Brain microvascular endothelial cell (primary cell): ENCODE data around the gene CD47.

Experiments
- DNase-seq: peaks from one replicate; pipeline ENCODE4 v3.0.0-alpha.2; 2020
- H3K27ac ChIP-seq: fragments of 250-450 bp; sonication (Bioruptor Pico); 2 replicates; pipeline ENCODE4 v1.5.1; 2020; ENCODE audit warnings: mild to moderate bottlenecking, moderate library complexity
- H3K27me3 ChIP-seq: fragments of 250-450 bp; sonication (Bioruptor Pico); replicated peaks from 2 replicates; pipeline ENCODE4 v1.5.1; 2020; ENCODE audit warnings: mild to moderate bottlenecking
- H3K36me3 ChIP-seq: fragments of 250-450 bp; sonication (Bioruptor Pico); replicated peaks from 2 replicates; pipeline ENCODE4 v1.5.1; 2020; ENCODE audit warnings: mild to moderate bottlenecking
- H3K4me3 ChIP-seq: 2 replicates; pipeline ENCODE4 v1.5.1; 2011; ENCODE audit warnings: low read depth, mild to moderate bottlenecking, control low read depth, low read length, moderate library complexity
- in situ Hi-C: cut with HindIII; loops from 2 replicates; pipeline ENCODE4 v1.10.0; 2017; ENCODE audit warnings: low sequenced_read_pairs, low pct_ligation_motif_present
- TF ChIP-seq, protein P1 (sequence below): IDR thresholded peaks from 2 replicates; pipeline ENCODE4 v1.5.1; 2011; ENCODE audit warnings: low read depth, mild to moderate bottlenecking, moderate library complexity, low read length, control low read depth, inconsistent platforms; ENCODE audit errors: missing control alignments

CD47 gene

DNA sequence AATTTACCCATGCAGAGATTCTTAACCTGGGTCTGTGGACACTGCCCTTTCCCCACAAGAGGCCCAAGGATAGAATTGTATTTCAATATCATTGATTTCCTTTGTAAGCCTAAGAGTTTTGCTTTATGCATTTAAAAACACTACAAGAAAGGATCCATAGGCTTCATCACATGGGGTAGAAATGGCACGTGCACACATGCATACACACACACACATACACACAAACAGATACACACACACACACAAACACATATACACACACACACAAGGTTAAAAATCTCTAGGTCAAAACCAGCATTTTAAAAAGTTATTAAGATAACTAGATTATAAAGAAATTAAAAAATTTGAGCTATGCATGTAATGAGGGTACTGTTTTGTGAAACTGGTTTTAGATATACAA lies 35.5 kb upstream of the CD47 start:
- H3K4me3 ChIP-seq = no peak overlapping the region

DNA sequence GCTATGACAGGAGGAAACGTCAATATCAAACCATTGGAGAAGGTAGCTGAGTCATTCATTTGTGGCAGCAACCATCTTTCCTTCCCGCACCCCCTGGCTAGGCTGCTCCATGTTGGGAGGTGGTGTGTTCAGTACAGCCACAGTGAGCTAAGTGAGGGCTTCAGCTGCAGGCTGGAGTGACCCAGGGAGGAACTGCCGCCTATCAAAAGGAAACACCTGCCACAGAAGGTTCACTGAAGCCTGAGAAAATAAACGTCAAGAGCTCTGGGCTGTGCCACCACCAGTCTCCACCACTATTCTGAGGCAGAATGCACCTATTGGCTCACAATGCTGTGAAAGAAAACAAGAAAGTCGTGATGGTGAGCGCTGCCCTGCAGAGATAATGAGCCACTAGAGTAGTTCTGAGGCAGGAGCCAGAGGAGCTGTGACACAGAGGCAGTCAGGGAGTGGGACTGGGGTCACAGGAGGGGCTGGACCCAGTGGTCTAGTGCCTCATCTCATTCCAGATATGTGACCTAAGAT lies 34.8 kb upstream of the CD47 start:
- Histone ChIP-seq H3K27ac (no peak overlapping the region), H3K27me3 (no peaks in the 10 kb centered on the region), H3K4me3 (no peak overlapping the region), H3K36me3 (no peaks in the 10 kb centered on the region)
- TF ChIP-seq, protein P1, sequence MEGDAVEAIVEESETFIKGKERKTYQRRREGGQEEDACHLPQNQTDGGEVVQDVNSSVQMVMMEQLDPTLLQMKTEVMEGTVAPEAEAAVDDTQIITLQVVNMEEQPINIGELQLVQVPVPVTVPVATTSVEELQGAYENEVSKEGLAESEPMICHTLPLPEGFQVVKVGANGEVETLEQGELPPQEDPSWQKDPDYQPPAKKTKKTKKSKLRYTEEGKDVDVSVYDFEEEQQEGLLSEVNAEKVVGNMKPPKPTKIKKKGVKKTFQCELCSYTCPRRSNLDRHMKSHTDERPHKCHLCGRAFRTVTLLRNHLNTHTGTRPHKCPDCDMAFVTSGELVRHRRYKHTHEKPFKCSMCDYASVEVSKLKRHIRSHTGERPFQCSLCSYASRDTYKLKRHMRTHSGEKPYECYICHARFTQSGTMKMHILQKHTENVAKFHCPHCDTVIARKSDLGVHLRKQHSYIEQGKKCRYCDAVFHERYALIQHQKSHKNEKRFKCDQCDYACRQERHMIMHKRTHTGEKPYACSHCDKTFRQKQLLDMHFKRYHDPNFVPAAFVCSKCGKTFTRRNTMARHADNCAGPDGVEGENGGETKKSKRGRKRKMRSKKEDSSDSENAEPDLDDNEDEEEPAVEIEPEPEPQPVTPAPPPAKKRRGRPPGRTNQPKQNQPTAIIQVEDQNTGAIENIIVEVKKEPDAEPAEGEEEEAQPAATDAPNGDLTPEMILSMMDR = no peak
- in situ Hi-C loops = no loop called here
- no peak for DNase-seq

More for the DNA sequence above, 35.5 kb upstream of the CD47 start:
- TF ChIP-seq, protein P1 = no peak
- no peak overlapping the region for H3K27ac ChIP-seq
- no peaks in the 10 kb centered on the region for H3K27me3 ChIP-seq
- DNase-seq = no peak
- H3K36me3 ChIP-seq = no peaks in the 10 kb centered on the region
- in situ Hi-C loops = no loop called here

DNA sequence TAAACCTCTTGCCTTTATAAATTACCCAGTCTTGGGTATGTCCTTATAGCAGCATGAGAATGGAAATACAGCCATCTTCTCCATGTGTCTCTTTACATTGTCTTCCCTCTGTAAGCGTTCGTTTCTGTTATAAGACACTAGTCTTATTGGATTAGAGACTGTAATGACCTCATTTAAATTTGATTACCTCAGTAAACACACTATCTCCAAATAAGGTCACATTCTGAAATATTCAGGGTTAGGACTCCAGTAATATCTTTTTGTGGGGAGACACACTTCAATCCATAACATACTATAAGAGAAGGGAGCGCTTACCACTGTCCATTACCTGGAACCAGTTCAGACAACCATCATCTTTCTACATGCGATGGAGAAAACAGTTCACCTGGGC lies 34.3 kb upstream of the CD47 start:
- no peak overlapping the region for H3K4me3 ChIP-seq
- H3K27ac ChIP-seq = no peak overlapping the region
- TF ChIP-seq, protein P1 = no peak
- DNase-seq = no peak
- H3K36me3 ChIP-seq = no peaks in the 10 kb centered on the region
- no peaks in the 10 kb centered on the region for H3K27me3 ChIP-seq
- in situ Hi-C loops = no loop called here

DNA sequence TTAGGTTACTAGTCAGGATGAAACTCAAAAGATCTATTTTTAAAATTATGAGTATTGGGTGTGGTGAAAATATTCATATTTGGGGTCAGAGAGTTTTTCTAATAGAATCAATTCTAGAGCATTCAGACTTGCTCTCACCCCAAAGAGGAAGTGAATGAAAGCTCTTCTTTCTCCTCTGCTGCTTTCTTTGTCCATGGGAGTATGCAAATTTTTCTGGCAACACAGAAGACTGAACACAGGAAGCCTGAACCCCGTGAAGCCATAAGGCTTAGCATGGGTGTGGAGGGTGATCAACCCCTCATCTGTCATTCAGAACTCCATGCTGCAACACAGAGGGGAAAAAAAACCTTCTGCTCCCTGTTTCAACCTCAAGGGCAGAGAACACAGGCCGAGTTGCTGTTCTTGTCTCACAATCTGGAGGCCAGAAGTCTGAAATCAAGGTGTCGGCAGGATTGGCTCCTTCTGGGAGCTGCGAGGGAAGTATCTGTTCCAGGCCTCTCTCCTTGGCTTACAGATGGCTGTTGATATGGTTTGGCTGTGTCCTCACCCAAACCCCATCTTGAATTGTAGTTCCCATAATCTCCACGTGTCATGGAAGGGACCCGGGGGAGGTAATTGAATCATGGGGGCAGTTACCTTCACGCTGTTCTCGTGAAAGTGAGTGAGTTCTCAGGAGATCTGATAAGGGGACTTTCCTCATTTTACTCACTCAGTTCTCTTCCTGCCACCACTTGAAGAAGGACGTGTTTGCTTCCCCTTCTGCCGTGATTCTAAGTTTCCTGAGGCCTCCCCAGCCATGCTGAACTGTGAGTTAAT lies 33.7 kb upstream of the CD47 start:
- Histone ChIP-seq H3K27me3 (no peaks in the 10 kb centered on the region), H3K36me3 (no peaks in the 10 kb centered on the region), H3K27ac (no peak overlapping the region), H3K4me3 (no peak overlapping the region)
- no peak for DNase-seq
- in situ Hi-C loops = no loop called here
- TF ChIP-seq, protein P1 = no peak

DNA sequence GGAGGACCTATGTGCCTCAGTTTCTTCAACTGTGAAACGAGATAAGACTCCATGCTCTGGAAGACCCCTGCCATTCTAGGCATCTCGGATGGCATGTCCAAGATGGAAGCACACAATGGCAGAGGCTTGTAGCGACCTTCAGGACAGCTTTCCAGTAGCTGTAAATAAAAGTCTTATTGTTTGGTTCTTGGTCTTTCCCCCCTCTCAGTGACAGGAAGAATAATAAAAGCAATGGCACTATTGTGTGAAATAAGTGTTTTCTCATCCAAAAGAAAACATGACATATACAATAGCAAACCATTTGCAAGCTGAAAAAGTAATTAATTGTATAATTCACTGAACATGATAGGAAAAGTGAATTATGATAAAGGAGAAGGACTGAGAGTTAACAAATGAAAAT lies 32.5 kb upstream of the CD47 start:
- in situ Hi-C loops = no loop called here
- TF ChIP-seq, protein P1 = no peak
- Histone ChIP-seq H3K27ac (no peak overlapping the region), H3K27me3 (no peaks in the 10 kb centered on the region), H3K4me3 (no peak overlapping the region), H3K36me3 (no peaks in the 10 kb centered on the region)
- DNase-seq = no peak

DNA sequence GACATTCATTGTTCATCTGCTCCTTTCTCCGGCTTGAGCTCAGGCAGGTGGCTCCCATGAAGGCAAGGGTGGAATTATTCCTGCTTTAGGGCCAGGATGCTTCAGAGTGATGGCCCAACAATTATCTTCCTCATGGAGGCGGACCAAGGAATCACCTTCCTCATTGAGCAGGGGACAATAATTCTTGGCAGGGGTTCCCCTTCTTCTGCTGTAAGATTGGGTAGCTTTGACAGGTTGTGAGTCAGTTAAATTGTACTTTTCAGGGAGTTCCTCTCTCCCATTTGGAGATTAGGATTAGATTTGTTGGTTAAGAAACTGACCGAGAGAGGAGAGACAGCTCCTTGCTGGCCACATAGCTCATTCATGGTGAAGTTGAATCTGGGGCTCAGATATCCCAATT lies 31.4 kb upstream of the CD47 start:
- no peaks in the 10 kb centered on the region for H3K36me3 ChIP-seq
- in situ Hi-C loops = no loop called here
- H3K27ac ChIP-seq = no peak overlapping the region

More for the DNA sequence above, 31.4 kb upstream of the CD47 start:
- Histone ChIP-seq H3K4me3 (no peak overlapping the region), H3K27me3 (no peaks in the 10 kb centered on the region)
- no peak for DNase-seq
- TF ChIP-seq, protein P1 = no peak
